Aorta (tissue), 5 donors: Measurements from ENCODE around the gene SLC1A2. TPM values are rescaled to one million over a fixed set of nuclear protein-coding genes. Genes with fewer than 3 reads are reported as not detected.

ENCODE experiments used
- ATAC-seq: fragments of 200-7000 bp; cut with Tn5 transposase; one replicate; pipeline ENCODE4 v1.9.1; 2022; ENCODE audit warnings: moderate library complexity; ENCODE audit not compliant: low FRiP score
- DNase-seq, 2 donors: peaks; one replicate each; pipeline ENCODE4 v3.0.0-alpha.2; 2020
- H3K27ac ChIP-seq, 2 donors: one replicate each; pipeline ENCODE4 v1.5.1; 2013; ENCODE audit warnings: low read length in 2 of 2, mild to moderate bottlenecking in 2 of 2, moderate library complexity in 2 of 2, control low read depth in 1 of 2, inconsistent platforms in 1 of 2, low read depth in 1 of 2
- H3K27me3 ChIP-seq, 2 donors: one replicate each; pipeline ENCODE4 v1.6.1; 2013; ENCODE audit warnings: control low read depth in 1 of 2, low read length in 1 of 2, mild to moderate bottlenecking in 1 of 2, moderate library complexity in 1 of 2; ENCODE audit not compliant: insufficient read depth in 2 of 2, control insufficient read depth in 1 of 2
- H3K36me3 ChIP-seq, 2 donors: one replicate each; pipeline ENCODE4 v1.6.1; 2013; ENCODE audit warnings: control low read depth in 1 of 2, low read length in 1 of 2, mild to moderate bottlenecking in 1 of 2; ENCODE audit not compliant: insufficient read depth in 2 of 2, control insufficient read depth in 1 of 2
- H3K4me1 ChIP-seq, 2 donors: one replicate each; pipeline ENCODE4 v1.6.1; 2013; ENCODE audit warnings: low read length in 2 of 2, control low read depth in 1 of 2, mild to moderate bottlenecking in 1 of 2, moderate library complexity in 1 of 2; ENCODE audit not compliant: insufficient read depth in 2 of 2, control insufficient read depth in 1 of 2
- H3K4me3 ChIP-seq, 2 donors: one replicate each; pipeline ENCODE4 v1.5.1; 2013; ENCODE audit warnings: low read length in 2 of 2, control low read depth in 1 of 2, mild to moderate bottlenecking in 1 of 2
- H3K9me3 ChIP-seq: one replicate; pipeline ENCODE4 v1.6.1; 2013; ENCODE audit warnings: mild to moderate bottlenecking, low read length; ENCODE audit not compliant: control insufficient read depth
- WGBS, 2 donors: extraction: QIAGEN DNeasy Blood & Tissue Kit; methylation state at CpG; one replicate each; pipeline ENCODE4 v1.1.7; 2013; 5-methylcytosine and 5-hydroxymethylcytosine counted together
- intact Hi-C, 2 donors: fragments of 100-400 bp; cut with DNase I; formaldehyde crosslinking; loops; one replicate each; pipeline versions ENCODE4 v1.14.2 to v1.15.0; 2022
- polyA plus RNA-seq, 2 donors: library from polyadenylated mRNA; stranded (reverse); fragments of 200-250 nt; gene quantifications; one replicate each; pipeline ENCODE4 v1.2.3, GENCODE V29; 2013
- total RNA-seq, 2 donors: library from RNA; stranded (reverse); fragmentation: NEBNext Ultra II Directional; extraction: Animal tissue kit (Norgen Biotek cat#: 25700); gene quantifications; one replicate each; pipeline ENCODE4 v1.2.1, GENCODE V29; 2021
- donor health status: healthy with polysubstance abuse.
- donor health status: Bipolar disorder and iron deficiency.
- donor health status: DM: no; HTN: no; CAD: no.
- donor health status: DM: no; HTN: no; CAD: no.
- donor health status: DM: yes; HTN: yes; CAD: no.

The SLC1A2 gene
- total and polyA plus RNA-seq, 4 donors, result 1.1 to 1.5 TPM; not detected in 2

DNA sequence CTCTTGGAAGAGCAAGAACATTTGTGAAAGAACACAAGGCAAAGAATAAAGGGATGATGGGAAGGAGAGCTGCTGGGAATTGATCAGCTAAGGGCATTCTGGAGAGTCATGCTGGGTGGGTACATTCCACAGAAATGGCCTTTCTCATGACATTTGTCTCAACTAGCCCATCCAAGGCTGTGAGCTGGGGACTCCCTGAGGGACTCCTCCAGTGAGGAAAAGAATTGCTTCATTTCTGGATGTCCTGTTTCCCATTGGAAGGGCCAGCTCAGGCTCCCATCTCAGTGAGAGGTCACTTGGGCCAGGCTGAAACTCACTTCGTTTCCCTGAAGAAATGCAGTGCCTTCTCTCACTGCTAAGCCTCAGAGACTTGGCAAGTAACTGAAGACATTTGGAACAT, 173.6 kb downstream of the SLC1A2 start:
- 82 to 89% methylated on average over 1 of the region's 1 CpG for WGBS, 2 donors
- Histone ChIP-seq H3K9me3 (no peaks in the 10 kb centered on the region), H3K27ac (peak overlapping the region; percentile 98 to 99), H3K27me3 (no peaks in the 10 kb centered on the region), H3K4me1 (no peaks in the 10 kb centered on the region), H3K4me3 (no peak overlapping the region), H3K36me3 (no peaks in the 10 kb centered on the region)
- no peak for ATAC-seq
- no peak for DNase-seq
- intact Hi-C loops, result loop anchor here (5.0 kb wide), 3 partner anchors 42 to 142 kb away; no protein-coding TSS in a partner anchor

DNA sequence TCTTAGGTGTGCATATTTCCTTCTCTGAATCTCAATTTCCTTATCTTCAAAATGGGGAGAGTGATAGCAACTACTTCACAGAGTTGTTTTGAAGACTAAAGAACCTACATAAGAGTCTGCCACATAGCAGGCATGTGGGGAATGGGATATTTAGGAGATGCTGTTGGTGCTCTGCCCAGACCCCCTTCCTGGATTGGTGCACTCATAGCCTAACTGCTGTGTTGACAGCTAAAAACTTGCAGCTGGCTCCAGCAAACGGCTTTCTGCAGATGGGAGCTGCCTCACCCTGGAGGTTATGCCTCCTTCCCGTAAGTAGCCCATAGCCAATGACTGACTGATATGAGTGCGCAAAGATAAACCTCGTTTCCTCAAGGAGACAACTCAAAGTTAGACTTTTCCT, 174.3 kb downstream of the SLC1A2 start:
- 77 to 80% methylated on average over 4 of the region's 4 CpGs for WGBS, 2 donors
- no peak for ATAC-seq
- DNase-seq, result no peak
- no peaks in the 10 kb centered on the region for H3K9me3 ChIP-seq
- no peaks in the 10 kb centered on the region for H3K36me3 ChIP-seq
- intact Hi-C loops, result loop anchor here (5.0 kb wide), 3 partner anchors 42 to 142 kb away; no protein-coding TSS in a partner anchor
- H3K4me3 ChIP-seq, result no peak overlapping the region
- no peaks in the 10 kb centered on the region for H3K27me3 ChIP-seq
- H3K4me1 ChIP-seq, result no peaks in the 10 kb centered on the region
- H3K27ac ChIP-seq, result peak overlapping the region in 1 of 2 donors; percentile 8

DNA sequence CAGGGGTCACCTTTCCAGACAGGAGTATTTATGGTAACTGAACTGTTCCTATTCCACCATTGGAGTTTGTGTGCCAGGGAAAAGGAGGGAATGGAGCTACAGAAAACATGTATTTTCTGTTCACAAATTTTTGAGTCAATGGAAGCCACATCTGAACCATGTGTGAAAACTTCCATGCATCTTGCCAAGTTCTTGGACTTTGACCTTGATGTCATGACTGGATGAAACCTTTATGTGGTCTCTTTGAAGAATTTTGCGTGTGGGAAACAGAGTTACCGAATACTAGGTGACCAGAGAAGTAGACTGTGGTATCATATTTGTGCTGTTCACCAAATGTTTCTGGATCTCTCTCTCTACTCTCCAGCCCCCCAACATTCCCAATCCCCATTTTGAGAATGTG, 175.6 kb downstream of the SLC1A2 start:
- ATAC-seq (no peak), DNase-seq (no peak)
- H3K36me3 ChIP-seq, result no peaks in the 10 kb centered on the region
- intact Hi-C loops, result no loop called here
- H3K27me3 ChIP-seq, result no peaks in the 10 kb centered on the region
- no peaks in the 10 kb centered on the region for H3K9me3 ChIP-seq
- H3K4me1 ChIP-seq, result no peaks in the 10 kb centered on the region
- H3K27ac ChIP-seq, result no peak overlapping the region
- 94 to 97% methylated on average over 2 of the region's 2 CpGs for WGBS, 2 donors
- no peak overlapping the region for H3K4me3 ChIP-seq

DNA sequence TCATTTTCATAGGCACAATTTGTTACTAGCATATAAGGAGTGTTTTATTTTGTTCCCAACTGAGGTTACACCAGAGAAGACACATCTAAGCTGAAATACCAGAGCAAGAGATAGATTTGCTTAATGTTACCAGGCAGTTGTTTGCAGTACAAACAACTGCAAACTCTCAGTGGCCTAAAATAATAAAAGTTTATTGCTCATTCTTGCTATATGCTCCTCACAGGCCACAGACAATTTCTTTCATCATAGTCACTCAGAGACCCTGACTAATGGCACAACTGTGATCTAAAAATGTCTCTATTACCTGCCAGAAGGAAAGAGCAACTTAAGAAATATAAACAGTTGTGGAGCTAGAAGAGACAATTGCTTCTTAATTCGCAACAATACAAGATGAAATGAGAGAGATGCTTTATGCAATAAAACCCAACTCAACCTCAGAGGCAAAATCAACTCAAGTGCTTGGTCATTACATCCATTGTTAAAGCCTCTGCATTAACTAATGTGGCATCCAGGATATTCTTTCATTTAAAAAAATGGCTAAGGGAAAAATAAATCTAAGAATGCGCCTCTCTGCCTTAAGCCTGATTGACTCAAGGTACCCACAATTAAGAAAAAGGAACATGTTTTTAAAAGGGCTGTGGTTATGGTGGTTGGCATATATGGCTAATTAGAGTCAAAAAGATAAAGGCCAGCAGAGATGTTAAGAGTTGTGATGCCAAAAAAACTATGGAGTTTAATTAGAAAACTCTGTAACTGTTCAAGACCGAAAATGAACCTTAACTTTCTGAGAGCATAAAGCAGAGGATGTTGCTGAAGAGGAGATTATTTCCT, 176.7 kb downstream of the SLC1A2 start:
- no peak for ATAC-seq
- H3K27ac ChIP-seq, result no peak overlapping the region
- DNase-seq, result no peak

DNA sequence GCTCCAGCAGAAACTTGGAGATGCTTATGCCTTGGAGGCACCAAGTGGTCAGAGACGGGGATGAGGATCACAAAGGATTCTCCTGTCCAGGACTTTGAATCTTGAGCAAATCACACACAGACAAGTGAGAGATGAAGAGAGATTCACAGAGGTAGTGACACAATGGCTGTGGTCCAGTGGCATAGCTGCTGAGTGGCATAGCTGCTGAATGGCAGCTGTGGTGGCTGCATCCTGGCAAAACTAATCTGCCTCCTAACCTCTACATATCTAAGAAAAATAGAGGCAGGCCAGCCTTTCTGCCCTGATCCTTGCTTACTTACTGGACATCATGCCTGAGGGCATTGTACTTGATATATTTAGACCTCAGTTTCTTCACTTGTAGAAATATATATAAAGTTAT, 177.8 kb downstream of the SLC1A2 start:
- intact Hi-C loops, result no loop called here
- DNase-seq, result no peak
- no peaks in the 10 kb centered on the region for H3K36me3 ChIP-seq
- 95 to 100% methylated on average over 1 of the region's 1 CpG for WGBS, 2 donors
- H3K9me3 ChIP-seq, result no peaks in the 10 kb centered on the region
- H3K27ac ChIP-seq, result no peak overlapping the region
- H3K27me3 ChIP-seq, result no peaks in the 10 kb centered on the region
- H3K4me3 ChIP-seq, result no peak overlapping the region
- ATAC-seq, result no peak
- H3K4me1 ChIP-seq, result no peaks in the 10 kb centered on the region

More for the DNA sequence above, 176.7 kb downstream of the SLC1A2 start:
- H3K9me3 ChIP-seq, result no peaks in the 10 kb centered on the region
- no peaks in the 10 kb centered on the region for H3K4me1 ChIP-seq
- no peaks in the 10 kb centered on the region for H3K36me3 ChIP-seq
- H3K27me3 ChIP-seq, result no peaks in the 10 kb centered on the region
- WGBS, 2 donors, result 97% methylated on average over 3 of the region's 3 CpGs
- H3K4me3 ChIP-seq, result no peak overlapping the region
- intact Hi-C loops, result no loop called here

DNA sequence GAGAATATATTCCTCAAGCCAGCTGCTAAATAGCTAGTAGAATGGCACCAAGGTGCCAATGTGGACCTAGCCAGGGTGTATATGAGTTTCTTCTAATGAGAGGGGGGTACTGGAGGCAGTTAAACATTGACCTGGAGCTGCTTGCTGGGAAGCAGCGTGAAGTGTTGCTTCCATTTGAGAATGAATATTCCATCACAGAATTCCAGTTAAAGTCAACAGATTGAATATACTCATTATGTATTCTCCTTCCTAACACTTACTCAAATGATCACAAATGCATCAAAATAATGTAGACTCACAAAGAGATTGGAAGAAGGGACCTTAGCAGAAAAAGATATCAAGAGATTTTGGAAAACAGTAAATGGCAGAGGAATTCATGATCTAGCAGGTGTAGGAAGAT, 178.3 kb downstream of the SLC1A2 start:
- intact Hi-C loops, result no loop called here
- no peak overlapping the region for H3K27ac ChIP-seq
- H3K36me3 ChIP-seq, result no peaks in the 10 kb centered on the region
- no peaks in the 10 kb centered on the region for H3K27me3 ChIP-seq
- 92 to 94% methylated on average over 1 of the region's 1 CpG for WGBS, 2 donors
- no peaks in the 10 kb centered on the region for H3K9me3 ChIP-seq
- ATAC-seq, result no peak
- no peak overlapping the region for H3K4me3 ChIP-seq
- DNase-seq, result no peak
- no peaks in the 10 kb centered on the region for H3K4me1 ChIP-seq

DNA sequence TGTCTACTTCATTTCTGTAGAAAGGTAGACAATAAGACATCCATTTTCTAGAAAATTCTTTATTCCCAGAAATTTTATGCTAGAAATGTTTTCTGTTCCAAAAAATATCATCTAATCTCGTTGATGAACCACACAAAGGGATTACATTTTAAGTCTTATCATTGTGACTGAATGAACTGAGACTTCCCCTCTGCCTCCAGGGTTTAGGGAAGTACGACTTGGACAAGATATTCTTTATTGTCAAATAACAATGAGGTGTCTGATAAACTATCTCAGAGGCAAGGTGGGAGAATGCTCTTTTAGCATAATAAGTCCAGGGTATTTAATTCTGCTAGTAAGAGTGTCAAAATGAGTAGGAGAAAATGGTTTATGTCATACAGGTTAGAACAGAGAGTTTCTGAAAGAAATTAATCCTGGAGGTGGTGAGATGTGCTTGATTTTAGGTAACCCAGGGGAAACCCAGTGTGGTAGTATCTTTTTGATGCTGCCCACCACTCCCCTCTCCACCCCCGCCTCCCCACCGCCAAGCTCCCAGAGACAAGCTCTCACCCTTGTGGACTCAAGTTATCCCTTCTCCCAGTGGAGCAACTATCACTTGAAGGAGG, 179.8 kb downstream of the SLC1A2 start:
- Histone ChIP-seq H3K9me3 (peaks cover 2% of the 10 kb centered on the region), H3K4me1 (no peaks in the 10 kb centered on the region), H3K4me3 (no peak overlapping the region), H3K36me3 (no peaks in the 10 kb centered on the region), H3K27ac (no peak overlapping the region), H3K27me3 (no peaks in the 10 kb centered on the region)
- no peak for ATAC-seq
- DNase-seq, result no peak
- WGBS, 2 donors, result 74 to 82% methylated on average over 4 of the region's 4 CpGs
- intact Hi-C loops, result no loop called here

DNA sequence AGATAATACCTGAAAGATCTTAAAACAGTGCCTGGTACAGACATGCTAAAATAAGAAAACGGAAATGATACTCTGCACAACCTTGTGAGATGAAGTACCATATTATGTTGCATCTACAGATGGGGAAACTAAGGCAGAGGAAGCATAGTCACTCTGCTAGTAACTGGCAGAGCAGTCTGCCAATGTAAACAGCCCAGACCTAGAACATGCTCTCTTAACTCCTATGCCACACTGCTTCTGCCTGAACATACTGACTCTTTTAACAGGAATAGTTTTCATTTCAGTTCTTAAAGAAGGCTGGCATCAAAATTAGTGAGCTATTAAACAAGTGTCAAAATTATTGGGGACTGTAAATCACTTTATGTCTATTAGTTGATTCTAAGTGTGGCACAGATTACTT, 180.5 kb downstream of the SLC1A2 start:
- Histone ChIP-seq H3K9me3 (peaks cover 2% of the 10 kb centered on the region), H3K4me1 (no peaks in the 10 kb centered on the region), H3K4me3 (no peak overlapping the region), H3K36me3 (no peaks in the 10 kb centered on the region), H3K27ac (no peak overlapping the region), H3K27me3 (no peaks in the 10 kb centered on the region)
- WGBS, 2 donors, result 86 to 89% methylated on average over 1 of the region's 1 CpG
- intact Hi-C loops, result no loop called here
- ATAC-seq (no peak), DNase-seq (no peak)
